Measurements from ENCODE around the gene EHHADH. TPM values are rescaled to one million over a fixed set of nuclear protein-coding genes. Genes with fewer than 3 reads are reported as not detected.

Gene EHHADH
- total and polyA plus RNA-seq, 9 of the 15 experiments (the other 6 are each of a cell fraction or from before 2014, with no cell fraction given), result 3.6 to 6.4 (median 5.4) TPM

- TF ChIP-seq NR4A1 (CRISPR knock-in tag; IDR thresholded peaks at IDR 0.05), result no peak
- no peak for TF ChIP-seq NR4A1 (tag; IDR thresholded peaks at IDR 0.05)
- TF ChIP-seq ZNF79 (CRISPR knock-in tag; IDR thresholded peaks at IDR 0.05; ENCODE audit: low read depth), result no peak
- TF ChIP-seq ZBTB5 (IDR thresholded peaks at IDR 0.05), result no peak
- no peak for TF ChIP-seq ZNF518B (CRISPR knock-in tag; IDR thresholded peaks at IDR 0.05)
- no peak for TF ChIP-seq SIN3B (IDR thresholded peaks at IDR 0.05; ENCODE audit: low read depth)
- TF ChIP-seq ZNF398 (CRISPR knock-in tag; IDR thresholded peaks at IDR 0.05), result no peak
- no peak for TF ChIP-seq SP1 (CRISPR knock-in tag; IDR thresholded peaks at IDR 0.05)
- no peak for TF ChIP-seq RFX5 (IDR thresholded peaks at IDR 0.05; ENCODE audit: low read depth, low read length)
- TF ChIP-seq MCM5 (IDR thresholded peaks at IDR 0.05; ENCODE audit: low read depth), result no peak
- no peak for TF ChIP-seq CBX8 (IDR thresholded peaks at IDR 0.05; ENCODE audit: borderline replicate concordance, extremely low read depth, low read depth, low read length, poor library complexity, severe bottlenecking)
- no peak for TF ChIP-seq USF1 (CRISPR knock-in tag; IDR thresholded peaks at IDR 0.05)
- TF ChIP-seq ZNF23 (CRISPR knock-in tag; IDR thresholded peaks at IDR 0.05), result no peak
- TF ChIP-seq TBP (optimal IDR thresholded peaks at IDR 0.05; ENCODE audit: low read depth, low read length), result peak; percentile 58
- no peak for TF ChIP-seq ZHX1 (conservative IDR thresholded peaks at IDR 0.05; ENCODE audit: low read length)
- no peak for TF ChIP-seq YBX1 (IDR thresholded peaks at IDR 0.05)
- no peak for TF ChIP-seq BRF1 (IDR thresholded peaks at IDR 0.05; ENCODE audit: borderline replicate concordance, extremely low read depth, insufficient read length)
Observed at GRCh38 chr3:185253645-185254410, at the start of gene EHHADH (continued).

All from K562 (cell line).